ENCODE data around the gene KDM8.

The KDM8 gene

GRCh38 chr16:27231692-27232060 lies 28.4 kb downstream of the KDM8 start:
- TF ChIP-seq ZFP3 (CRISPR knock-in tag; IDR thresholded peaks at IDR 0.05) (no peak), ZC3H10 (CRISPR knock-in tag; IDR thresholded peaks at IDR 0.05) (no peak), ZNF70 (CRISPR knock-in tag; IDR thresholded peaks at IDR 0.05) (no peak), RARB (CRISPR knock-in tag; IDR thresholded peaks at IDR 0.05) (no peak), OSR1 (CRISPR knock-in tag; IDR thresholded peaks at IDR 0.05) (no peak), ZFP30 (CRISPR knock-in tag; IDR thresholded peaks at IDR 0.05) (no peak), BACH2 (CRISPR knock-in tag; IDR thresholded peaks at IDR 0.05; ENCODE audit: borderline replicate concordance) (no peak), GLIS3 (CRISPR knock-in tag; IDR thresholded peaks at IDR 0.05) (no peak), ZNF8 (CRISPR knock-in tag; IDR thresholded peaks at IDR 0.05) (no peak)
- TF ChIP-seq, protein P1, sequence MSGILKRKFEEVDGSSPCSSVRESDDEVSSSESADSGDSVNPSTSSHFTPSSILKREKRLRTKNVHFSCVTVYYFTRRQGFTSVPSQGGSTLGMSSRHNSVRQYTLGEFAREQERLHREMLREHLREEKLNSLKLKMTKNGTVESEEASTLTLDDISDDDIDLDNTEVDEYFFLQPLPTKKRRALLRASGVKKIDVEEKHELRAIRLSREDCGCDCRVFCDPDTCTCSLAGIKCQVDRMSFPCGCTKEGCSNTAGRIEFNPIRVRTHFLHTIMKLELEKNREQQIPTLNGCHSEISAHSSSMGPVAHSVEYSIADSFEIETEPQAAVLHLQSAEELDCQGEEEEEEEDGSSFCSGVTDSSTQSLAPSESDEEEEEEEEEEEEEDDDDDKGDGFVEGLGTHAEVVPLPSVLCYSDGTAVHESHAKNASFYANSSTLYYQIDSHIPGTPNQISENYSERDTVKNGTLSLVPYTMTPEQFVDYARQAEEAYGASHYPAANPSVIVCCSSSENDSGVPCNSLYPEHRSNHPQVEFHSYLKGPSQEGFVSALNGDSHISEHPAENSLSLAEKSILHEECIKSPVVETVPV (CRISPR knock-in tag; IDR thresholded peaks at IDR 0.05), result no peak
- no peak for ATAC-seq

- no peak for ATAC-seq
- no peak for TF ChIP-seq RARB (CRISPR knock-in tag; IDR thresholded peaks at IDR 0.05)
- TF ChIP-seq PPARA (CRISPR knock-in tag; IDR thresholded peaks at IDR 0.05; ENCODE audit: borderline replicate concordance), result no peak
- no peak for TF ChIP-seq OSR1 (CRISPR knock-in tag; IDR thresholded peaks at IDR 0.05)
- TF ChIP-seq SNAI2 (CRISPR knock-in tag; IDR thresholded peaks at IDR 0.05), result no peak
- no peak for TF ChIP-seq BACH2 (CRISPR knock-in tag; IDR thresholded peaks at IDR 0.05; ENCODE audit: borderline replicate concordance)
- TF ChIP-seq TCF4 (CRISPR knock-in tag; IDR thresholded peaks at IDR 0.05; ENCODE audit: borderline replicate concordance), result no peak
- no peak for TF ChIP-seq POU6F1 (CRISPR knock-in tag; IDR thresholded peaks at IDR 0.05; ENCODE audit: borderline replicate concordance, low read depth)
- TF ChIP-seq ESRRG (CRISPR knock-in tag; IDR thresholded peaks at IDR 0.05), result no peak
- TF ChIP-seq CSDC2 (CRISPR knock-in tag; IDR thresholded peaks at IDR 0.05), result no peak
- no peak for TF ChIP-seq ARNTL (CRISPR knock-in tag; IDR thresholded peaks at IDR 0.05; ENCODE audit: borderline replicate concordance, low read depth)
- TF ChIP-seq ZNF8 (CRISPR knock-in tag; IDR thresholded peaks at IDR 0.05), result no peak
- TF ChIP-seq, protein P1 (CRISPR knock-in tag; IDR thresholded peaks at IDR 0.05), result no peak
- no peak for TF ChIP-seq TSHZ2 (CRISPR knock-in tag; IDR thresholded peaks at IDR 0.05)
- TF ChIP-seq ZFP30 (CRISPR knock-in tag; IDR thresholded peaks at IDR 0.05), result no peak
- no peak for TF ChIP-seq ZNF565 (CRISPR knock-in tag; conservative IDR thresholded peaks at IDR 0.05; ENCODE audit: low read depth)
- TF ChIP-seq CREB5 (CRISPR knock-in tag; IDR thresholded peaks at IDR 0.05; ENCODE audit: low read depth), result no peak
Measured at GRCh38 chr16:27232061-27232900, 29.0 kb downstream of the KDM8 start.

Data from SK-N-SH treated with all-trans-retinoic acid at 6 μM for 48 hours (cell line).